NCI-H2107 treated with DMSO at 0.1 percent for 48 hours (cell line): Measurements from ENCODE around the gene COMMD7.
"Not testable (repeated sequence)": the region's sequence is repeated elsewhere in the genome, so short reads cannot be mapped to it uniquely, and the experiment has no call there.

Experiments used
- DNase-seq: peaks from one replicate; lab custom pipeline; 2025; ENCODE audit not compliant: unreplicated experiment; lab: John Stamatoyannopoulos, UW

The COMMD7 gene

DNA sequence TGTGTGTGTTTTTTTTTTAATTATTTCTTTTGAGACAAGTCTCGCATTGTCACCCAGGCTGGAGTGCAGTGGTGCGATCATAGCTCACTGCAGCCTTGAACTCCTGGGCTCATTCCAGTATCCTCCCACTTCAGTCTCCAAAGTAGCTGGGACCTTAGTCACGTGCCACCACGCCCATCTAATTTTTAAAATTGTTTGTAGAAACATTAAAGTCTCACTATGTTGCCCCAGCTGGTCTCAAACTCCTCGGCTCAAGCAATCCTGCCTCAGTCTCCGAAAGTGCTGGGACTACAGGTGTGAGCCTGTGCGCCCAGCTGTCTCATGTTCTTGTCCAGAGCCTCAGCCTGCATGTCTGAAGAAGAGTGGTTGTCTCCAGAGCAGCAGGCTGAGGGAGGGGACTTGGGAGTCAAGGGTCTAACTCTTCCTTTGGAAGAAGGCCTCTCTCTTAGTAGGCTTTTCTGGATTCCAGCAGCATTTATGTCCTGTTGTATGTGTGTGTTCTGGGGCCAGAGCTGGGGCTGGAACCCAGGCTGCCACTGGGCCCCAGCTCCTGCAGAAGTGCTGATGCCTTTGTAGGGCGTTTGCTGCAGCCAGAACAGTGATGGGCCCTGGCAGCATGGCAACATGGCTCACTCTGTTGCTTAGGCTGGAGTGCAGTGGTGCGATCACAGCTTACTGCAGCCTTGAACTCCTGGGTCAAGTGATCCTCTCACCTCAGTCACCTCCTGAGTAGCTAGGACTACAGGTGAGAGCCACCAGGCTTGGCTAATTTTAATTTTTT is 24.3 kb upstream of the COMMD7 start:
- no peak for DNase-seq

DNA sequence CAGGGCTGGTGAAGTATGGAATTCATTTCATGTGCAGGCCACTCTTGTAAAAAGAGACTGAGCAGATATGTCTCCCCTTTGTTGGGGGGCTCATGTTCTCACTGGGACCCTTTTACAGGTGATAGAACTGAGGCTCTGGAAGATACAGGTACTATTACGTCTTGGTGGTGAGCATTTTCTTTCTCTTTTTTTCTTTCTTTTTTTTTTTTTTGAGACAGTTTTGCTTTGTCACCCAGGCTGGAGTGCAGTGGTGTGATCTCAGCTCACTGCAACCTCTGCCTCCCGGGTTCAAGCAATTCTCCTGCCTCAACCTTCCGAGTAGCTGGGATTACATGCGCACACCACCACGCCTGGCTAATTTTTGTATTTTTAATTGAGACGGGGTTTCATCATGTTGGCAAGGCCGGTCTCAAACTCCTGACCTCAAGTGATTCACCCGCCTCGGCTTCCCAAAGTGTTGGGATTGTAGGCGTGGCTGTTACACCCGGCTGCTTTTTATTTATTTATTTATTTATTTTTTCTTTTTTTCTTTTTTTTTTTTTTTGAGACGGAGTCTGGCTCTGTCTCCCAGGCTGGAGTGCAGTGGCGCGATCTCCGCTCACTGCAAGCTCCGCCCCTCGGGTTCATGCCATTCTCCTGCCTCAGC is 22.1 kb upstream of the COMMD7 start:
- DNase-seq, result not testable (repeated sequence)

DNA sequence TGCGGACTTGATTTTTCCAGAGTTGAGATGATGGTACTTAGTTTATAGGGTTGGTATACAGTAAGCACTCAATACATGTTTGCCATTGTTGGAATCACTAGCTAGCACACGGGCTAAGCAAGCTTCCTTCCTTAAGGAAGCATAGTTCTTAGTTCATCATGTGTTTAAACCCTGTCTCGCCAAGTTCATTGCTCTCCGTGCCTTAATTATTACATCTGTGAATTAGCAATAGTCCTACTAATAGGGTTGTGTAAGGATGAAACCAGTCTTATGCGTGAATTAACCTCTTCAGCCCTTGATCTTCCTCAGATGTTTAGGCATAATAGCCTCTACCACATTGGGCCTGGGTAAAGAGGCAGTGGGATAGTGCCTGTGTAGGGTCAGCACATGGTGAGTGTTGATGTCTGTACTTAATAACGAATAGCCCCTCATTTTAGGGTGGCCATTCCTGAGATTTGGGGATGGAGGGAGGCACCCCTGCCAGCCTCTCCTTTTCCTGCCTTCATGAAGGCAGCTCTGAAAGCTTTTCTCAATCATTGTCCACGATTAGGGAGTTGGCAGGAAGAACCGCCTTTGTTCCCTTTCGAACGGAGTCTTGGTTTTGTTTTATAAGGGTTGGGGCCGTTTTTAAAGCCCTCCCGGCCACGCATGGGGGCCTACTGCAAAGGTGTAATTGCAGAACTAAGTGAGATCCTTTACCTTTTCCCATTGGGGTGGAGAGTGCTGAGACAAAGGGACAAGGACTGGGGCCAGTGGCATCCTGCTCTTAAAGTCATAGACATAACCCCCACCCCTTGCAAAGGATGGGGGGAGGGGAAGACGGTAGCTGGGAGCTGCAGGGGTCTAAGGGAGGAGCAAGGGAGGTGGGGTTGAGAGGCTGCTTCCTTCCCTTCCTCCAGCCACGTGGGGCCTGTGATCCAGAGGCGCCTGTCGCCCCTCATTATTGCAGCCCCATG is 21.0 kb upstream of the COMMD7 start:
- no peak for DNase-seq

DNA sequence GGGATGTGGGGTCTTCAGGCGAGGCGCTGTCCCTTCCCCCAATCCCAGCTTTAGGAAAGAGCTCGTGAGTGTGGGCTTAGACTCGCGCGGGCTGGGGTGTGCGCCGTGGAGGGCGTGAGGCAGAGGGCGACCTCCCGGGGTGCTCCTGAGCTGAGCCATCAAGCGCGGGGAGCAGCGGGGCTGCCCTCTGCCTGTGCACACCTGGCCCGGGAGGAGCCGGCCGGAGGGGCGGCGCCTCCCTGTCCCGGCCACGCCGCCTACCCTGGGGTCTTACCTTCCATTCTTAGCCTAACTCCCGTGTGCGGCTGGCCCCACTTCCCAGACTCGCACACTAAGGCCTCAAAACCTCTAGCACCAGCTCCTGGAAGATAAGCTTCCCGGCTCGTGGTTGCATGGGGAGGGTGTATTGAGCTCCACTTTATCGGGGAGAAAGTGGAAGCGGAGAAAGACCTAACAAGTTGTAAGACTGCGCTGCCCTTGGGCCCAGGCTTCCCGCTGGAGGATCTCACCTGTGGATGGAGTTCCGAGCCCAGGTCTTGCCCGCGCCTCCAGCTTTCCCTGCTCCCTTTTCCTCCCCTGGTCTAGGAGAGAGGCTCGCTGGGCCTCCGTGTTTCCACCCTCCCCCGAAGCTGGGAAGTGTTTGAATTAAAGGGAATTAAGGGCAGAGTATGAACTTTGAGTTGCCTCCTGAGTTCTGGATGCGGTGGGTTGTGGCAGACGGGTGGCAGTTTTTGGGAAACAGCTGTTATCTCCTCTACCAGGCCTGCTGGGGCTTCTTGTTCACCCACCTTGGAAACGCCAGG is 20.1 kb upstream of the COMMD7 start:
- no peak for DNase-seq

DNA sequence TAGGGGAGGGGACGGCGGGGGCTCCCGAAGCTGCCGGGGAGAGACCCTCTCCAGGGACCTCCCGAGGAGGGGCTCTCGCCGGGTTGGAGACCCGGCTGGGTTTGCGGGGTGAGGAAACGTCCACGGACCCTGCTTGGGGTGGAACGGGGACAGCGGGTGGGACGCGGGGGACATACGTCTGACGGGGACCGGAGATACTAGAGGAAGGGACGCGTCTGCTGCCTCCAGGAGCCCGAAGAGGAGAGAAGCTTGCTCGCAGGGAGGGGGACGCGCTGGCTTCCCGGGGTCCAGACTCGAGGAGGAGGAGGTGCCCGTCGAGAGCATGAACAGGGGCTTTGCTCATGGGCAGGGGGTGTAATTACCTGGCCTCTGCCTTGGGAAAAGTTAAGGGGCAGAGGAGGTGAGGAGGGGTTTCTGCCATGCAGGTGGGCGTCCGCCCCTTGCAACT is 19.5 kb upstream of the COMMD7 start:
- DNase-seq, result no peak

DNA sequence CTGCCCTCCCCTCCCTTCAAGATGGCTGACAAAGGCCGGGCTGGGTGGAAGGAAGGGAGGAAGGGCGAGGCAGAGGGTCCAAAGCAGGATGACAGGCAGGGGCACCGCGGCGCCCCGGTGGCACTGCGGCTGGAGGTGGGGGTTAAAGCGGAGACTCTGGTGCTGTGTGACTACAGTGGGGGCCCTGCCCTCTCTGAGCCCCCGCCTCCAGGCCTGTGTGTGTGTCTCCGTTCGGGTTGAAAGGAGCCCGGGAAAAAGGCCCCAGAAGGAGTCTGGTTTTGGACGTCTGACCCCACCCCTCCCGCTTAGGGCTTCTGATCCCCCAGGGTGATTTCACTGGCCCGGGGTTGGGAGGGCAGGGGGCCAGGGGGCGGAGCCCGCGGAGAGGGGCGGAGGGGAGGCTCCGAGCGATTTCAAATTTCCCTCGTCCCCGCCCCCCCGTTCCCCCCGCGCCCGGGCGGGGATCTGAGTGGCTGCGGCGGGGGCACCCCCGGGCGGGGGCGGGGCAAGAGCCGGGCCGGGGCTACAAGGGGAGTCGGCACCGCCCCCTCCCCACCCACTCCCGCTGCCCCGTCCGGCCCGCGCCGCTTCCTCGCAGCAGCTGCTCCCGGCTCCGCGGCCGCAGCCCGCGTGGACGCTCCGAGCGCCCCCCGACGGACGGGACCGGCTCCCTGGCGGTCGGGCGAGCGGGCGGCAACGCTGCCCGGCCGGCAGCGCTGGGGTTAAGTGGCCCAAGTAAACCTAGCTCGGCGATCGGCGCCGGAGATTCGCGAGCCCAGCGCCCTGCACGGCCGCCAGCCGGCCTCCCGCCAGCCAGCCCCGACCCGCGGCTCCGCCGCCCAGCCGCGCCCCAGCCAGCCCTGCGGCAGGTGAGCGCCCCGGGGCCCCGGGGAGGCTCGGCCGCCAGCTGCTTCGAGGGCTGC is 18.8 kb upstream of the COMMD7 start, which contains the start of gene DNMT3B:
Gene DNMT3B (plus strand): TSS at position 555 of the 923 bp plus-strand sequence. CDS start 17,939 bp downstream, outside the sequence.
- no peak for DNase-seq

DNA sequence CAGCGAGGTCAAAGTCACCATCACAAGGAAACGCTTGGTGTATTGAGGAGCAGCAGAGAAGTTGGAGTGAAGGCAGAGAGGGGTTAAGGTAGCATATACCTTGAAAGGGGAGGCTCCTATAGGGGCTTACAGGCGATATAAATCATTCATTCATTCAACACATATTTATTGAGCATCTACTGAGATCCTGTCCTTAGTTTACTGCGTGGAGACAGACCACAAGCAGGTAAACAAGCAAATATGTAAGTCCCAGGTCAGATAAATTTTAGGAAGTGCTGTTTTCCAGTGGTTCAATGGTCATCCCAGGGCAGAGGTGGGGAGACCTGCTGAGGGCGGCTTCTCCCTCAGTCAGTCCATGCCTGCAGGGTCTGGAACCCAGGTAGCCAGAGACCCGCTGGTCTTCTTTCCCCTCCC is 18.2 kb upstream of the COMMD7 start:
- DNase-seq, result no peak

DNA sequence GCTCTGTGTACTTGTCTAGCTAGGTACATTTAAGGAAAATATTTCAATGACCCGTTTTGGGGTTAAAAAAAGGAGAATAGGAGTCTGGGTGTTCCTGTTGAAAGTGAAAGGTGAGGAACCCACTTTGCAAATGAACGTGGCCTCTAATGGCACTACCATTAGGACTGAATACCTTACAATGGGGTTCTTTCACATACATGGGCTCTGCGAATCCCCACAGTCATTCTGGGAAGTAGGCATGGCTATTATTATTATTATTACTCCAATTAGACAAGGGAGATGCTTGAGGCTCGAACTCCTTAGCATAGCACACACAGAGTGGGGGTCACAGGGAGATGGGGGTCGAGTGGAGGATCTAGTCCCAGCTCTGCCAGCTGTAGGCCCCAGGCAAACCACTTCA is 12.9 kb upstream of the COMMD7 start:
- no peak for DNase-seq

DNA sequence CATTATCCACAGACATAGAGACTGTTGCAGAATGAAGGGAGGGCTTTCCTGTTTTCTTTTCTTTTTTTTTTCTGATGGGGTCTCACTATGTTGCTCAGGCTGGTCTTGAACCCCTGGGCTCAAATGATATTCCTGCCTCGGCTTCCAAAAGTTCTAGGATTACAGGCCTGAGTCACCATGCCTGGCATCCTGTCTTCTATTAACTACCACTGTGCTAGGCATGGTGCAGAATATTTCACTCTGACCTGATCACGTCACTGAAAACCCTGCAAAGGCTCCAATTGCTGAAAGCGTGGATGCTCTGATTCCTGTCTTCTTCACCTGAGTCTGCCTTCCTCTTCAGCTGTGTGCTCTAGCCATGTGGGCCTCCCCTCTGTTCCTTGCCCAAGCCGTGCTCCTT is 10.5 kb upstream of the COMMD7 start:
- DNase-seq, result no peak

DNA sequence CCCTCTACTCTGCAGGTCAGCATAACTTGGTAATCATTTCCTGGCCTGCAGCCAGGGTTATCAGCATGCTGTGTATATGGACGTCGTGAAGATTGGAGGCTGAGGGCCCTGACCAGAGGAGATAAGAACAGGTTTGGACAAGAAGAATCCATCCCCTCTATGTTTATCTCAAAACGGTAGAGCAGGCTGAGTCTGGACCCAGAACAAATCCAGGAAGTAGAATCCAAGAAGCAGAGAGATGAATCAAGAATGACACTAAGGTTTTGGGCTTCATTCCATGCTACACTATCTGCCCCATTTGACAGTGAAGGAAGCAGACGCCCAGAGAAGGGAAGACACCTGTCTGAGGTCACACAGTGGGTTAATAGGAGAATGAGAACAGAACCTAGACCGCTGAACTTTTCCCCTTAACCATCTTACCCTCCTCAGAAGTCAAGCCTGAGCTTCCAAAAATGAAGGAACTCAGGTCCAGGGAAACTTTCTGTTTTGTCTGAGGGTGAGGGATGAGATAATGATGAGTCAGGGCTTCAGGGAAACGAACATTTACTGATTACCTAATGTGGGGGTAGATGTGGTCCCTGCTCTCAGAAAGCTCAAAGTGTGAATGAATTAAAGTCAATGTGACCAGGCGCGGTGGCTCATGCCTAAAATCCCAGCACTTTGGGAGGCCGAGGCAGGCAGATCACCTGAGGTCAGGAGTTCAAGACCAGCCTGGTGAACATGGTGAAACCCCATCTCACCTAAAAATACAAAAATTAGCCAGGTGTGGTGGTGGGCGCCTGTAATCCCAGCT is 9.4 kb upstream of the COMMD7 start:
- no peak for DNase-seq

DNA sequence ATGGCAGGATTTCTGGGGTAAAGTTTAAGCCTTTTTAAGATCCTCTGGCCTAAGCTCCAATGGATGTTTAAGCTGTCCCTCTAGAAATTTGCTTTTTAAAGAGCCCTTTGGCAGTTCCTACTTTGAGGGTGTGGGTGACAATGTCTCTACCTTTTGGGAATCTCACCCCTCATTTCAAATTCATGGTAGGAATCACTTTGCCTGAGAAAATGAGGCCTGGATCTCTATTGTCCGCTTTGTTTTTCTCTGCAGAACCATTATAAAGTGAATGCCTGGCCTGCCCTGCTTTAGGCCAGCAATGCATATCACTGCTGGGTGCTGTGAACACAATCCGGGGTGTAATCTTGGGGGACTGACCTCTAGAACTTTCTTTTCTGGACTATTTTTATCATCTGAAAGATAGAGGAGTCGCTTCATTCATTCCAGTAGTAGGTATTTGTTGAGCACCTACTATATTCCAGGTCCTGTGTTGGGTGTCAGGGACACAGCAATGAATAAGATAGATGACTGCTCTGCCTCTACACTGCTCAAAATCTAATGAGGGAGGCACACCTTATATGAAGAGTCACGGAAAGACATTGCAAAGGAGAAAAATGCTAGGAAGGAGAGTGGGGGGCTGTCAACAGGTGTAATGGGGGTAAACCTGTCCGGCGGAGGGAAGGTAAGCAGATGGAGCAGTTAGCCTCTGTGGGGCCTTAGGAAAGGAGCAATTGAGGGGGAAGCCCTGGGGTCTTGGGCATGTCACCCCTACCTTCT is 8.6 kb upstream of the COMMD7 start:
- DNase-seq, result no peak

DNA sequence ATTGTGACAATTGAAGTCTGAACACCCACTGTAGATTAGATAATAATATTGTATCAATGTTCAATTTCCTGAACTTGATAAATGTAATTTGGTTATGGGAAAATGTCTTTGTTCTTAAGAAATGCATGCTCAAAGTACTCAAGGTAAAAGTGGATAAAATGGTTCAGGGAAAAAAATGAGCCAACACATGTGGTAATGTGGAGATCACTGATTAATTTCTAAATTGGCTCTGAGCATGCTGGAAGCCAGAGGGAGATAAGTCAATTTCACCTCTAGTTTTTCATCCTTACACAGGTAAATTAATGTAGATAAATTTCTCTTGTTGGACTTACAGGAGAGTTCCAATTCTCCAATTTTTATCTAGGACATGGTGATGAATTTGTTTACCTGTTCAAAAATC is 8.0 kb upstream of the COMMD7 start:
- no peak for DNase-seq

DNA sequence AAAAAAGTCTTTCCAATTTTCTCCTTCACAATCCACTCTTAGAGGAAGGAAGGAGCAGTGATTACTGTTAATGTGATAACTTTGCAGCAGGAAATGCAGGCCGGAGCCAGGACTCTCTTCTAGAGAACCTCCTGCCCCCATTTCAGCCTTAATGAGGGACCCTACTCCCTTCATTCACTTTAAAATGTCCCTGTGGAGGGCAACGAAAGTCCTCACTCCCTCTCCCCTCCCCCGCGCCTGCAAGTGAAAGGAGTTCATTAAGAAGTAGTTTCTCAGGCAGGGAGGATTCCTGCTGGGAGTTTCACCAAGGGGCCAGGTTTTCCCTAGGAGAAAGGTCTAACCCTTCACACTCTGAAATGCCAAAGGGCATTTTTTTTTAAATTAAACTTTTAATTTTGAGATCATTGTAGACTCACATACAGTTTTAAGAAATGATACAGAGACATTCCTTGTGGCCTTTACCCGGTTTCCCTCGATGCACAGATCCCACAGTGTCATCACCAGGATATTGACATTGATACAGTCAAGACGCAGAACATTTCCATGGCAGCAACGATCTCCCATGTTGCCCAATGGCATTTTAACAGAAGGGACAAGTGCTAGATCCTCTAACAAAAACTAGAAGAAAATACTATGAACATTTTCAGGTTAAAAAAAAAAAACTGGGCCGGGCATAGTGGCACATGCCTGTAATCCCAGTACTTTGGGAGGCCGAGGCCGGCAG is 6.8 kb upstream of the COMMD7 start:
- DNase-seq, result no peak

DNA sequence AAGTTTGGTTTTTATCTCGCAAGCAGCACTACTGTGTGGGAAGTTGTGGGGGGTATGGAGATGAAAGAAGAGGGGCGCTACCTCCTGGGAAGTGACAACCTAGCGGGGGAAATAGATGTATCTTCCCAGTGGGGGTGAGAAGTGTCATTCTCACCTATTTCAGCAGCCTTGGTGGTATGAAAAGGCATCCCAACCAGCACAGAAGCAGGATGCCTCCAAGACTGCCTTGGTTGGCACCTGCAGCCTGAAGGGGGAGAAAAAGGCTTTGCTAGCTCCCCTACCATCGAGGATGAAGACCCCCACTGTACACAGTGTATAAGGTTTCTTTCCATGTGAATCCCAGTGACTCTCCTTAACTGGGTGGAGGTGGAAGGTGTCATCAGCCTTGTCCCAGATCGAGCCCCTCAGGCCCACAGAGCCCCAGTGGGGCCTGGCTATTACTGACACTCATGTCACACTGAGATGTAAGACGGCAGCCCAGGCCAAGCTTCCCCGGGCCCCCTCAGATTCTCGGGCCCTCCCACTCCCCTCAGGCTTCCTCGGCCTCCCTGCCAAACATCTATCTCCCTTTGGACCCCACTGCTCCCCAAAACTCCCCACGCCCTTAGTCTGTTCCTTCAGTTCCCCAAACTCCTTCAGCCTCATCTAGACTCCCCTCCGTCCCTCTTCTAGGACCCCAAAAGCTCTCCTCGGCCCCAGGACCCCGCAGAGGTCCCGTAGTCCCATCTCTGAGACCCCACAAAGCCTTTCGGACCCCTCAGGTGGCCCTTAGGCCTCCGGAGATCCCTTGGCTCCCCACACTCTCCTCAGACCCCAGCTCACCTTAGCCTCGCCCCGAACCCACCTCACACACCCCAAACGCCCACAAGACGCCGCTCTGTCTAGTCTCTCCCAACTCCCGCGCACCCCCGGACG is 688 bp downstream of the COMMD7 start:
- DNase-seq, result no peak

DNA sequence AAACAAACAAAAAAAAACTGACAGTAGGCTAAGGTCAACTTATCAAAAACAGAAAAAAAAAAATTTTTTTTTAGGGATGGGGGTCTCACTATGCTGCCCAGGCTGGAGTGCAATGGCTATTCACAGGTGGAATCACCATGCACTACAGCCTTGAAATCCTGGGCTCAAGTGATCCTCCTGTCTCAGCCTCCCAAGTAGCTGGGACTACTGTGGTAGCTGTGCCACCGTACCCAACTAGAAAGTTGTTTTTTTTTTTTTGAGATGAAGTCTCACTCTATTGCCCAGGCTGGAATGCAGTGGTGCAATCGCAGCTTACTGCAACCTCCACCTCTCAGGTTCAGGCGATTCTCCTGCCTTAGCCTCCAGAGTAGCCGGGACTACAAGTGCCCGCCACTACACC is 2.1 kb downstream of the COMMD7 start:
- no peak for DNase-seq
